GM21825 (cell line): ENCODE results near the gene ZNF22.

Experiments used
- ATAC-seq: cut with Tn5 transposase; IDR thresholded peaks from one replicate; pipeline ENCODE4 v1.9.1; 2021; ENCODE audit warnings: mild to moderate bottlenecking, moderate library complexity; ENCODE audit not compliant: unreplicated experiment

ZNF22 gene

GRCh38 chr10:44975431-44976331 lies 25.0 kb upstream of the ZNF22 start:
- no peak for ATAC-seq

GRCh38 chr10:44976352-44977198 lies 24.1 kb upstream of the ZNF22 start:
- ATAC-seq = no peak

- no peak for ATAC-seq
These were observed 23.2 kb upstream of the ZNF22 start for GRCh38 chr10:44977287-44978212.

GRCh38 chr10:44978213-44978569 lies 22.5 kb upstream of the ZNF22 start:
- no peak for ATAC-seq

- ATAC-seq = peak; percentile 31
These were observed 22.0 kb upstream of the ZNF22 start, which contains the start of gene DEPP1 for GRCh38 chr10:44978570-44979280. Gene DEPP1 (minus strand): TSS chr10:44978809. CDS start chr10:44978030, 779 bp downstream.

GRCh38 chr10:44979281-44980191 lies 21.2 kb upstream of the ZNF22 start:
- ATAC-seq = no peak

- no peak for ATAC-seq
These were observed 20.2 kb upstream of the ZNF22 start for GRCh38 chr10:44980309-44981171.

GRCh38 chr10:44981172-44982113 lies 19.3 kb upstream of the ZNF22 start:
- peak; percentile 39 for ATAC-seq

- no peak for ATAC-seq
These were observed 18.6 kb upstream of the ZNF22 start for GRCh38 chr10:44982114-44982460.

GRCh38 chr10:44982496-44982895 lies 18.2 kb upstream of the ZNF22 start:
- ATAC-seq = no peak

- ATAC-seq = no peak
These were observed 17.4 kb upstream of the ZNF22 start for GRCh38 chr10:44983066-44983894.

- ATAC-seq = no peak
These were observed 16.8 kb upstream of the ZNF22 start for GRCh38 chr10:44983895-44984278.

- no peak for ATAC-seq
These were observed 16.0 kb upstream of the ZNF22 start for GRCh38 chr10:44984671-44985101.

- no peak for ATAC-seq
These were observed 15.5 kb upstream of the ZNF22 start for GRCh38 chr10:44985175-44985681.

- no peak for ATAC-seq
These were observed 14.5 kb upstream of the ZNF22 start for GRCh38 chr10:44986179-44986578.

GRCh38 chr10:44986670-44987069 lies 14.1 kb upstream of the ZNF22 start:
- no peak for ATAC-seq
